PC-9 (cell line): ENCODE measurements around the gene MYO10.

Experiments
- EZH2 ChIP-seq: fragments of 200-600 bp; sonication (generic); IDR thresholded peaks from 2 replicates; pipeline ENCODE4 v1.8.0; 2017; ENCODE audit warnings: antibody characterized with exemption, low read depth
- TF ChIP-seq, protein P1 (sequence below): fragments of 200-600 bp; sonication (generic); conservative IDR thresholded peaks from 2 replicates; pipeline ENCODE4 v1.6.1; 2017; ENCODE audit warnings: mixed run types, antibody characterized with exemption, mild to moderate bottlenecking, moderate library complexity

DNA sequence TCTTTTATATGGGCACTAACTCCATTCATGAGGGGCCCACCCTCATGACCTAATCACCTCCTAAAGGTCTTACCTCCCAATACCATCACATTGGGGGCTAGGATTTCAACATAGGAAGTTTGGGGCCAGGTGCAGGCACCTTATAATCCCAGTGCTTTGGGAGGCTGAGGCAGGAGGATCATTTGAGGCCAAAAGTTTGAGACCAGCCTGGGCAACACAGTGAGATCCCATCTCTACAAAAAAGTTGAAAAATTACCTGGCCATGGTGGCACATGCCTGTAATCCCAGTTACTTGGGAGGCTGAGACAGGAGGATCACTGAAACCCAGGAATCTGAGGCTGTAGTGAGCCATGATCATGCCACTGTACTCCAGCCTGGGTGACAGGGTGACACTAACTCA lies 76.7 kb downstream of the MYO10 start:
- TF ChIP-seq, protein P1, sequence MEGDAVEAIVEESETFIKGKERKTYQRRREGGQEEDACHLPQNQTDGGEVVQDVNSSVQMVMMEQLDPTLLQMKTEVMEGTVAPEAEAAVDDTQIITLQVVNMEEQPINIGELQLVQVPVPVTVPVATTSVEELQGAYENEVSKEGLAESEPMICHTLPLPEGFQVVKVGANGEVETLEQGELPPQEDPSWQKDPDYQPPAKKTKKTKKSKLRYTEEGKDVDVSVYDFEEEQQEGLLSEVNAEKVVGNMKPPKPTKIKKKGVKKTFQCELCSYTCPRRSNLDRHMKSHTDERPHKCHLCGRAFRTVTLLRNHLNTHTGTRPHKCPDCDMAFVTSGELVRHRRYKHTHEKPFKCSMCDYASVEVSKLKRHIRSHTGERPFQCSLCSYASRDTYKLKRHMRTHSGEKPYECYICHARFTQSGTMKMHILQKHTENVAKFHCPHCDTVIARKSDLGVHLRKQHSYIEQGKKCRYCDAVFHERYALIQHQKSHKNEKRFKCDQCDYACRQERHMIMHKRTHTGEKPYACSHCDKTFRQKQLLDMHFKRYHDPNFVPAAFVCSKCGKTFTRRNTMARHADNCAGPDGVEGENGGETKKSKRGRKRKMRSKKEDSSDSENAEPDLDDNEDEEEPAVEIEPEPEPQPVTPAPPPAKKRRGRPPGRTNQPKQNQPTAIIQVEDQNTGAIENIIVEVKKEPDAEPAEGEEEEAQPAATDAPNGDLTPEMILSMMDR: no peak
- TF ChIP-seq EZH2: no peak
